ENCODE results near the gene MFN1.
"Not testable (repeated sequence)": the region's sequence is repeated elsewhere in the genome, so short reads cannot be mapped to it uniquely, and the experiment has no call there.

The MFN1 gene

DNA sequence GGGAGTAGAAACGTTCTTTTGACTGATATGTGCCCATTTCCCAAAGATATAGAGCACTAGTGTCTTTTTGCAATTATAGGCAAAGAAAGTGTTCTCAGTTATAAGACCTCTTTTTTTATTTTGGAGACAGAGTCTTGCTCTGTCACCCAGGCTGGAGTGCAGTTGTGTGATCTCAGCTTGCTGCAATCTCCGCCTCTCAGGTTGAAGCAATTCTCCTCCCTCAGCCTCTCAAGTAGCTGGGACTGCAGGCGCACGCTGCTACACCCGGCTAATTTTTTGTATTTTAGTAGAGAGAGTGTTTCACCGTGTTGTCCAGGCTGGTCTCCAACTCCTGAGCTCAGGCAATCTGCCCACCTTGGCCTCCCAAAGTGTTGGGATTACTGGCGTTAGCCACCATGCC, 45.4 kb upstream of the MFN1 start:
- TF ChIP-seq, protein P1, sequence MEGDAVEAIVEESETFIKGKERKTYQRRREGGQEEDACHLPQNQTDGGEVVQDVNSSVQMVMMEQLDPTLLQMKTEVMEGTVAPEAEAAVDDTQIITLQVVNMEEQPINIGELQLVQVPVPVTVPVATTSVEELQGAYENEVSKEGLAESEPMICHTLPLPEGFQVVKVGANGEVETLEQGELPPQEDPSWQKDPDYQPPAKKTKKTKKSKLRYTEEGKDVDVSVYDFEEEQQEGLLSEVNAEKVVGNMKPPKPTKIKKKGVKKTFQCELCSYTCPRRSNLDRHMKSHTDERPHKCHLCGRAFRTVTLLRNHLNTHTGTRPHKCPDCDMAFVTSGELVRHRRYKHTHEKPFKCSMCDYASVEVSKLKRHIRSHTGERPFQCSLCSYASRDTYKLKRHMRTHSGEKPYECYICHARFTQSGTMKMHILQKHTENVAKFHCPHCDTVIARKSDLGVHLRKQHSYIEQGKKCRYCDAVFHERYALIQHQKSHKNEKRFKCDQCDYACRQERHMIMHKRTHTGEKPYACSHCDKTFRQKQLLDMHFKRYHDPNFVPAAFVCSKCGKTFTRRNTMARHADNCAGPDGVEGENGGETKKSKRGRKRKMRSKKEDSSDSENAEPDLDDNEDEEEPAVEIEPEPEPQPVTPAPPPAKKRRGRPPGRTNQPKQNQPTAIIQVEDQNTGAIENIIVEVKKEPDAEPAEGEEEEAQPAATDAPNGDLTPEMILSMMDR (IDR thresholded peaks at IDR 0.05; ENCODE audit: insufficient read depth, low read length, poor library complexity, severe bottlenecking) = no peak
- no peaks in the 10 kb centered on the region for H3K36me3 ChIP-seq (ENCODE audit: control insufficient read depth, insufficient read depth, low read length)
- H3K4me3 ChIP-seq (replicated peaks; ENCODE audit: low read depth, low read length) = no peak overlapping the region
- no peaks in the 10 kb centered on the region for H3K27me3 ChIP-seq (replicated peaks; ENCODE audit: control insufficient read depth, insufficient read depth, low read length)
- no peak for DNase-seq (ENCODE audit: extremely low read depth, insufficient read length)

DNA sequence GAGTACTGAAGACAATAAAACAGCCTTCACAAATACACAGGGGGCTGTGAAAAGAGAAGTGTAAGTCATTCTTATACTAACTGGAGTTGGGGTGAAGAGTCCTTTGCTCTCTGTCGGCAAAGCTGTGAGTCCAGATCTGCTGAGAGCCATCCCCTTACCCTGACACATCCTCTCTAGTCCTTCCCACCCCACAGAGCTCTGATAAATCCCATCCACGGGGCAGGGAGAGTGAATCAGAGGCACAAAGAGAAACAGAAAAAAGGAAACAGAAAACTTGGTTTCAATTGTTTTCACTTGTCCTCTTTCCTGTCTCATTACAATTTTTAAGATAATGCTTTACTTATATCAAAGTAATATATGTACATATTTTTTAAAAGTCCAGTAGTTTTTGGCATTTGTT, 42.9 kb upstream of the MFN1 start:
- Histone ChIP-seq H3K36me3 (ENCODE audit: control insufficient read depth, insufficient read depth, low read length) (no peaks in the 10 kb centered on the region), H3K27me3 (replicated peaks; ENCODE audit: control insufficient read depth, insufficient read depth, low read length) (no peaks in the 10 kb centered on the region), H3K4me3 (replicated peaks; ENCODE audit: low read depth, low read length) (no peak overlapping the region)
- TF ChIP-seq, protein P1 (IDR thresholded peaks at IDR 0.05; ENCODE audit: insufficient read depth, low read length, poor library complexity, severe bottlenecking) = no peak
- DNase-seq (ENCODE audit: extremely low read depth, insufficient read length) = no peak

DNA sequence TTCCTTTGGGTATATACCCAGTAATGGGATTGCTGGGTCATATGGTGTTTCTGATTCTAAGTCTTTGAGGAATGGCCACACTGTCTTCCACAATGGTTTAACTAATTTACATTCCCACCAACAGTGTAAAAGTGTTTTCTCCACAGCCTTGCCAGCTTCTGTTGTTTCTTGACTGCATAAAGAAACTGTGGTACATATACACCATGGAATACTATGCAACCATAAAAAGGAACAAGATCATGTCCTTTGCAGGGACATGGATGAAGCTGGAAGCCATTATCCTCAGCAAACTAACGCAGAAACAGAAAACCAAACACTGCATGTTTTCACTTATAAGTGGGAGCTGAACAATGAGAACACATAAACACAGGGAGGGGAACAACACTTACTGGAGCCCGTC, 40.1 kb upstream of the MFN1 start:
- DNase-seq (ENCODE audit: extremely low read depth, insufficient read length); H3K36me3 ChIP-seq (ENCODE audit: control insufficient read depth, insufficient read depth, low read length); H3K27me3 ChIP-seq (replicated peaks; ENCODE audit: control insufficient read depth, insufficient read depth, low read length); H3K4me3 ChIP-seq (replicated peaks; ENCODE audit: low read depth, low read length): not testable (repeated sequence)

DNA sequence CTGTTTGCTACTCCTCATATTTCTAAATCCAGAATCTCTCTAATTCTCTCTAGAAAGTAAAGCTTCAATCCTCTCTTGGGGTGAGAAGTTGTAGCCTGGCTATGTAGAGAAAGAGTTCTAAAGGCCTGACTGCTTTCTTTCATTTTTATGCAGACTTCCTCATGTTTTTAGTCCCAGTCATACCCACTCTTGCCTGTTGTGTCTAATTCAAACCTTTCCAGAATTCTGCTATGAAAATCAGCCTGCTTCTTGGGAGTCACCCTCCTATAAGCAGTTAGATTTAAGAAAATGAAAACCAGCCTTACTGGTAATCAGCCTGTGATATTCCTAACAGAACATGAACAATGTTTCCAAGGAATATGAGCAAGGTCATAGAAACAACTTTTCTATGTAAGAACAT, 39.5 kb upstream of the MFN1 start:
- Histone ChIP-seq H3K36me3 (ENCODE audit: control insufficient read depth, insufficient read depth, low read length) (no peaks in the 10 kb centered on the region), H3K4me3 (replicated peaks; ENCODE audit: low read depth, low read length) (no peak overlapping the region), H3K27me3 (replicated peaks; ENCODE audit: control insufficient read depth, insufficient read depth, low read length) (no peaks in the 10 kb centered on the region)
- TF ChIP-seq, protein P1 (IDR thresholded peaks at IDR 0.05; ENCODE audit: insufficient read depth, low read length, poor library complexity, severe bottlenecking) = no peak
- DNase-seq (ENCODE audit: extremely low read depth, insufficient read length) = no peak

DNA sequence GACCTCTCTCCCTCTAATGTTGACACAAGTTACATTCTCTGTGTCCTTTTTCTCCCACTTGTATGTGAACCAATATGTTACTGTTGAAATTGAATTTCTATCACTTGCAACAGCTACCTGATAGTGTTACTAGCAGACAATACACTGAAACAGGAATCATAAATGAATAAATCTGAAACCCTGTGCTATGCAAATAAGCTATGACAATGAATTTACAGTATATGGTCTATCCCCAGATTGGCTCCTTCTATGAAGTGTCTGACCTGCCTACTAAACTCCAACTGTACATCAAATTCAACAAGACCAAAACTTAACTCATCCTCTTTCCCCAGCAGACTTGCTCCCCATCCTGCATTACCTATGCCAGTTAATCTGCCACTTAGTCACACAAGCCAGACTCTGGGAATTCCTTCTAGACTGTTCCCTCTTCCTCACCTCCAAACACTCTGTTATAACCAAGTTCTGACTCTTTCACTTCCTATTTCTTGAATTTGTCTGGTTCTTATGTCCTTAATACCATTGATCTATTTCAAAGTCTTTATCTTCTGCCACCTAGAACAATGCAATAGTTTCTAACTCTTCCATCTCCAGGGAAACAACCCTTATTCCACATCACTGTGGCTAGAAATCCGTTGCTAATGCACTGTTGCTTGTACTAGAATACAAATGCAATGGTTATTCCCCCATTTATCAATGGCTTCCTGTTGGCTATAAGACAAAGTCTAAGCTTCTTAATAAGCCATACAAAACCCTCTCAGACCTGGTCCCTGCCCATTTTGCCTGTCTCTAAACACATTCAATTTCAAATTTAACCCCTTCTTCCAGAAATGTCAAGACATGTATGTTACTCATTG, 38.1 kb upstream of the MFN1 start:
- H3K27me3 ChIP-seq (replicated peaks; ENCODE audit: control insufficient read depth, insufficient read depth, low read length) = no peaks in the 10 kb centered on the region
- no peak for DNase-seq (ENCODE audit: extremely low read depth, insufficient read length)
- no peaks in the 10 kb centered on the region for H3K36me3 ChIP-seq (ENCODE audit: control insufficient read depth, insufficient read depth, low read length)
- TF ChIP-seq, protein P1 (IDR thresholded peaks at IDR 0.05; ENCODE audit: insufficient read depth, low read length, poor library complexity, severe bottlenecking) = no peak
- no peak overlapping the region for H3K4me3 ChIP-seq (replicated peaks; ENCODE audit: low read depth, low read length)

DNA sequence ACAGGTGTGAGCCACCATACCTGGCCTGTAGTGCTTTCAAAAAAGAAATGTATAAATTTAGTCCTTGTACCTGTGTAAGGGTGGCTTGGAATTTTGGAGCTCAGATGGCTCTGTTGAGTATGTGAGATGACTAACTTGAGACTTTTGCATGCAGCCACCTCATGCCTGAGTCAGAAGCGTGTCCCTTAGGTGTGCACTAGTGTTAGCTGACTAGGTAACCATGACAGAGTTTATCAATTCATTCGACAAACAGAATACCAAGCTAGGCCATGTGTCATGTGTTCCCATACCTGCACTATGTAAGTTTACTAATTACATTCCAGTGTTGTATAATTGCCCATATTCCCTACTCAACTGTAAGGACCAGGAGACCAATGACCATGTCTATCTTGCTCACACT, 28.6 kb upstream of the MFN1 start:
- no peaks in the 10 kb centered on the region for H3K36me3 ChIP-seq (ENCODE audit: control insufficient read depth, insufficient read depth, low read length)
- DNase-seq (ENCODE audit: extremely low read depth, insufficient read length) = no peak
- H3K4me3 ChIP-seq (replicated peaks; ENCODE audit: low read depth, low read length) = no peak overlapping the region
- no peaks in the 10 kb centered on the region for H3K27me3 ChIP-seq (replicated peaks; ENCODE audit: control insufficient read depth, insufficient read depth, low read length)
- TF ChIP-seq, protein P1 (IDR thresholded peaks at IDR 0.05; ENCODE audit: insufficient read depth, low read length, poor library complexity, severe bottlenecking) = no peak
